HCT116 (cell line): ENCODE data around the gene DRD5.

Source experiments
- CEBPB ChIP-seq: IDR thresholded peaks from 2 replicates; pipeline ENCODE4 v1.6.1; 2012; ENCODE audit warnings: low read depth
- CTCF ChIP-seq, 3 experiments: fragments of 200-600 bp in 1 of 3; sonication (generic) in 1 of 3; IDR thresholded peaks in 2 of 3; conservative IDR thresholded peaks in 1 of 3; 2 replicates each; pipeline ENCODE4 v1.5.1; 2012 to 2017; ENCODE audit warnings: low read depth in 2 of 3, low read length in 2 of 3, antibody characterized with exemption in 1 of 3, borderline replicate concordance in 1 of 3, control low read depth in 1 of 3, mild to moderate bottlenecking in 1 of 3, mixed read lengths in 1 of 3, mixed run types in 1 of 3, moderate library complexity in 1 of 3; ENCODE audit not compliant: insufficient read depth in 1 of 3
- EGR1 ChIP-seq: IDR thresholded peaks from 2 replicates; pipeline ENCODE4 v1.6.1; 2012; ENCODE audit warnings: low read depth
- EZH2 ChIP-seq: fragments of 200-600 bp; sonication (generic); IDR thresholded peaks from 2 replicates; pipeline ENCODE4 v1.6.1; 2017; ENCODE audit warnings: antibody characterized with exemption, mixed run types
- EZH2phosphoT487 ChIP-seq: fragments of 200-600 bp; IDR thresholded peaks from 2 replicates; pipeline ENCODE4 v1.6.1; 2018; ENCODE audit warnings: antibody characterized with exemption, borderline replicate concordance
- POLR2A ChIP-seq: IDR thresholded peaks from 2 replicates; pipeline ENCODE4 v1.7.0; 2011; ENCODE audit warnings: borderline replicate concordance; ENCODE audit not compliant: insufficient read depth, insufficient read length; ENCODE audit errors: extremely low read depth
- POLR2AphosphoS5 ChIP-seq: IDR thresholded peaks from 2 replicates; pipeline ENCODE4 v1.6.1; 2011; ENCODE audit warnings: mild to moderate bottlenecking, low read depth, low read length, moderate library complexity
- RAD21 ChIP-seq: IDR thresholded peaks from 2 replicates; pipeline ENCODE4 v1.6.1; 2012; ENCODE audit warnings: low read depth, mild to moderate bottlenecking
- SP1 ChIP-seq: IDR thresholded peaks from 2 replicates; pipeline ENCODE4 v1.6.1; 2012; ENCODE audit warnings: low read depth
- ZBTB33 ChIP-seq: IDR thresholded peaks from 2 replicates; pipeline ENCODE4 v1.6.1; 2011; ENCODE audit warnings: mild to moderate bottlenecking, low read length, moderate library complexity; ENCODE audit not compliant: insufficient replicate concordance; ENCODE audit errors: extremely low read depth
- TF ChIP-seq, protein P1 (sequence below): IDR thresholded peaks from 2 replicates; pipeline ENCODE4 v1.6.1; 2012

- TF ChIP-seq CTCF (IDR thresholded peaks at IDR 0.05 in 2 of 3, conservative IDR thresholded peaks at IDR 0.05 in 1 of 3; ENCODE audit: borderline replicate concordance in 1 of 3, insufficient read depth in 1 of 3, low read depth in 2 of 3, low read length in 2 of 3) (no peak), POLR2A (no peak), SP1 (no peak), POLR2AphosphoS5 (no peak), EZH2 (no peak), CEBPB (no peak), RAD21 (no peak), EZH2phosphoT487 (no peak), EGR1 (no peak), ZBTB33 (no peak)
- TF ChIP-seq, protein P1, sequence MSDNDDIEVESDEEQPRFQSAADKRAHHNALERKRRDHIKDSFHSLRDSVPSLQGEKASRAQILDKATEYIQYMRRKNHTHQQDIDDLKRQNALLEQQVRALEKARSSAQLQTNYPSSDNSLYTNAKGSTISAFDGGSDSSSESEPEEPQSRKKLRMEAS, result no peak
These were observed 52.0 kb downstream of the DRD5 start for GRCh38 chr4:9833421-9833820.
